GM21717 (cell line): ENCODE results near the gene ATG2B.
A peak's percentile ranks its signal among the peaks of the same experiment; 100 is the strongest.
"Not testable (repeated sequence)": the region's sequence is repeated elsewhere in the genome, so short reads cannot be mapped to it uniquely, and the experiment has no call there.

Experiments
- ATAC-seq: cut with Tn5 transposase; IDR thresholded peaks from one replicate; pipeline ENCODE4 v1.9.1; 2021; ENCODE audit warnings: mild to moderate bottlenecking, moderate library complexity; ENCODE audit not compliant: unreplicated experiment

The ATG2B gene

DNA sequence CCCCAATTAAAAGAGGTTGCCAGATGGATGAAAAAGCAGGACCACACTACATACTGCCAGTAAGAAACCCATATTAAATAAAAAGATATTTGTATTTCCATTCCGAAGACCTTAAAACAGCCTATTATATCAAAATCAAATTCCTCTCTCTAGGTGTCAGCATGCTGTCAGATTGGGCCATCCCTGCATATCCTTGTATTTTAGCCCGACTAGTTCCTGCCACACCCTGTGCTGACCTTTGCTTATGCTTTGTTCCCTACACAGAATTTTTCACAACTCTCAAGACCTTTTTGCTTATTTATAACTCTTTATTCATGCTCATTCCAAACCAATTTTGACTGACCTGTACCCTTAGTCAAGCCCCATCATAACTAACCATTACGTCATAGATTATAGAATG, 13.0 kb upstream of the ATG2B start:
- no peak for ATAC-seq

DNA sequence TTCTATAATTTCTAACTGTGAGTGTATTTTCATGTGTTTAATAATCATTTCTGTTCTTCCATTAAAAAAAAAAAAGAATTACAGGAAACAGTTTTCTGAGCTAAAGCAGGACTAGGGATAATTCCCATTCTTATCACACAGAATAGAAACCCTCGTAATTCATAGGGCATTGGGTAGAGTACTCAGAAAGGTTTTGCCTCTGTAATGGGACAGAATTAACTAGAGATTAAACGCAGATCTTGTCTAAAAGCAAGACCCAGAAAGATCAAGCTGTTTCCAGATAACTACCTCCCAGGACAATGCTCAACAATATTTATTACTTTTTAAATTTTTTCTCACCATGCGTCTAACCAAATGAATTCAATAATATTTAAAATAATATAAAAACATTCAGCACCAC, 10.4 kb upstream of the ATG2B start:
- ATAC-seq = no peak

DNA sequence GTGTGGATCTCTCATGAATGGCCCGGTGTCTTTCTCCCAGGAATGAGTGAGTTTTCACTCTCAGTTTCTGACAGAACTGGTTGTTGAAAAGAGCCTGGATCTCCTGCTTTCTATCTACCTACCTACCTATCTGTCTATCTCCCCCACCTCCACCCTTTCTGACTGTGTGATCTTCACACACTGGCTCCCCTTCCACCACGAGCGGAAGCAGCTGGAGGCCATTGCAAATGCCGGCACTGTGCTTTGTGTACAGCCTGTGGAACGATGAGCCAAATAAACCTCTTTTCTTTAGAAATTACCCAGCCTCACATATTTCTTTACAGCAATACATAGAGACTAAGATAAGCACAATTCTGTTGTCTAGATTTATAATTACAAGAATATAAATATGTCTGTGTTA, 7.4 kb upstream of the ATG2B start:
- ATAC-seq = no peak

DNA sequence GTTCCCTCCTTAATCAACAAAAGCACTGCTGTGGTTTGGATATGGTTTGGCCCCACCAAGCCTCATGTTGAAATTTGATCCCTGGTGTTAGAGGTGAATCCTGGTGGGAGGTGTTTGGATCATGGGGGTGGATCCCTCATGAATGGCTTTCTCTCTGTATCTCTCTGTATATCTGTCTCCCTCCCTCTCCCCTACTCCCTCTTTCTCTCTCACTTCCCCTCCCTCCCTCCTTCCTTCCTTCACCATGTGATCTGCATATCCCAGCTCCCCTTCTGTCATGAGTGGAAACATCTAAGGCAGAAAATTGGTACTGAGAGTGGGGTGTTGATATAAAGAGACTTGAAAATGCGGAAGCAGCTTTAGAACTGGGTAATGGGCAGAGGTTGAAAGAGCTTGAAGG, 5.4 kb upstream of the ATG2B start:
- ATAC-seq = no peak

DNA sequence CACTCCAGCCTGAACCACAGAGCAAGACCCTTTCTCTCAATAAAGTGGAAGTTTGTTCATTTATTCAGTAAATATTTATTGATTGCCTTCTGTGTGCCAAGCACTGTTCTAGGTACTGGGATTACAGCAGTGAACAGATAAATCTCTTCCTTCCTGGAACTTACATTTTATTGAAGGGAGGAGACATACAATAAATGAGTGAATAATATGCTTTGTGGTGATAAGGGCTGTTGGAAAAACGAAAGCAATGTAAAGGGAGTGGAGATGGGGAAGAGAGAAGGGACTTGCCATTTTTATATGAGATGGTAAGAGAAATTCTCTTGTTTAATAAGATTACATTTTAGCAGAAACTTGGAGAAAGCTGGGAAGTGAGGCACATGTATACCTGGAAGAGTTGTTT, 1.8 kb upstream of the ATG2B start:
- ATAC-seq = no peak

DNA sequence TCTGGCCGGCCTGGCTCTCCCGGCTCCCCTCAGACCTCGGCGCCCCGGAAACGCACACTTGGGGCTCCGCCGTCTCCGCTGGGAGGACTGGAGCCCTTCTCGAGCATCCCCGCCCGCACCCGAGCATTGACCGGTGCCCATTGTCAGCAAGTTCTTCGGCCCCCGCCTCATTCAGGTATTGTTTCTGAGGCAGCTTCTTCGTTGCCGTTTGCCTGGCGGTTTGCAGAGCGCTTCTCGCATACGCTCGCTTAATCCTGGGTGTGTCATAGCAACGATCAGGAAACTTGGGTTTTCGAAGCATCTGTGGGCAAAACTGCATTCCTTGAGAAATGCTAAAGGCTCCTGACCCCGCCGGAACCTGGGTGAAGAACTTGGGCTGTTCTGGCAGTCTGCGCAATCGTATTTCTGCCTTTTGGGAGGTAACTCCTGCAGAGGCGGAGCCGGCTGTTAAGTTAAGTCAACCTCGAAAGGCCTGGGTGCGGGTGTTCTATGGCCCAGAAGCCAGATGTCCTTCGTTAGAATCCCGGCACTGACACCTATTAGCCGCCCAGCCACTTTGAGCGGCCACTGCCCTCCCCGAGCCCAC, 703 bp upstream of the ATG2B start:
- peak; percentile 30 for ATAC-seq

DNA sequence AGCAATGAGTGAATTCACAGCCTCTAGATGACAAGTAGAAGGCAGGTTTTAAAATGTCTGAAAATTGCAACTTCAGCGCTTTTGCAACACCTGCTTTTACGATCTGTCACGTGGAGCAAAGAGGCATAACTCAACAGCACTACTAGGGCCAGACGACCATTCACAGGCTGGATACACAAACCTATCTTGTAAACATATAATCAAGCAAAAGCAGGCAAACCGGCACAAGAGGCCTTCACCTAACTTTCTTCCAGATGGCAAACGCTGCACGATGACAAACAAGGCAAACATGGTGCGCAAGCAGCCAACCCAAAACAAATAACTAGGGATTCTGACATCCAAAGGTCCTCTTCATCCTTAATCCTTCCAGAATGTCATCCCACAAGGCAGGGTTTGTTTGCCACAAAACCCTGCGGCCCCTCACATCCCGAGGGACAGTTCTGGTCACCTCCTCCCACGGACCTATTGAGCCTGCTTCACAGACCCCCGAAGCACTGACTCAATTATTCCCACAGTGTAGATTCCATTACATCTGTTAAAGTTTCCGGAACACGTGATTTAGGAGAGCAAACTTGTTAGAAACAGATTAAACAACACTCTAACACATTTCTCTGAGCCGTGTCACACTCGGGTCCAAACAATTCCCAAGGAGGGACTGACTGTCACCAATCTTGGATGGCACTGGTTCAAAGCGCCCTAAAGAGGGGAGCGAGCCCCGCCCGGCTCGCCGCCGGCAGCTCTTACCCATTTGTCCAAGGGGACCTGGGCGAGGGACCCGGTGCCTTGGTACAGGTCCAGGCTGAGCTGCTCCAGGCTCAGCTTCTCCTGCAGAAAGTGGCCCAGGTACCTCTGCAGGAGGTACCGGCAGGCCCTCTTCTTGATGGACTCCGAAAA, 823 bp downstream of the ATG2B start:
- ATAC-seq = peak; percentile 28

DNA sequence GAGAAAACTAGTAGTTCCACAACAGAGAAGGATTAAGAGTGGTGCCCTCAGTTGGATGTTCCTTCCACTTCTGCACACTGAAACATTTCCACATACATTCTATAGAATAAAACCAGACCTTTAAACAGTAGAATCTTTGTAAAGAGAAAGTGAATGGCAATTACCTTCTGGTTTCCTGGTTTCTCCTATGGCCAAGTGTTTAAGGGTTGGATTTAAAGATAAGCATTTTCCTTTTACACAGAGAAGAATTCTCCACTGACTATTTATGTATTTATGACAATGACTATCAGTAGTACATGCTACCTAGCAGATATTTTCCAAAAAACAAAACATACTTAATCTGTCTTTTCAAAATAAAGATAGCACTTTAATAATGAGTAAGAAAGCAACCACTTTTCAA, 3.2 kb downstream of the ATG2B start:
- ATAC-seq = no peak

DNA sequence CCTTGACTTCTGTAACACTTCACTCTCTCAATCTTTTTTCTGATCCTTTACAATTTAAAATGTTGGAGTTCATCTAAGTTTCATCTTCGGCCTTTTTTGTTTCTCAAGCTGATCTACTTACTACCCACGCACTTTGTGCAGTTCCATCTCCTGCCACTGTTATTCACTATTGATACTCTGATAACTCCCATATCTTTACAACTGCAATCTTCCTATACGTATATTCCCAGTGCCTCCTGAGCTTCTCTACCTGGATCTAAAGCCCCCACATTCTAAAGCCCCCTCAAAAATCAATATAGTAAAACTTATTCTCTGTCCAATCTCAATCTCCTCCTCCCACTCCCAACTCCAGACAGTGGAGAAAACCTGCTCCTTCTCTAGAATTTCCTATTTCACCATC, 5.9 kb downstream of the ATG2B start:
- no peak for ATAC-seq

DNA sequence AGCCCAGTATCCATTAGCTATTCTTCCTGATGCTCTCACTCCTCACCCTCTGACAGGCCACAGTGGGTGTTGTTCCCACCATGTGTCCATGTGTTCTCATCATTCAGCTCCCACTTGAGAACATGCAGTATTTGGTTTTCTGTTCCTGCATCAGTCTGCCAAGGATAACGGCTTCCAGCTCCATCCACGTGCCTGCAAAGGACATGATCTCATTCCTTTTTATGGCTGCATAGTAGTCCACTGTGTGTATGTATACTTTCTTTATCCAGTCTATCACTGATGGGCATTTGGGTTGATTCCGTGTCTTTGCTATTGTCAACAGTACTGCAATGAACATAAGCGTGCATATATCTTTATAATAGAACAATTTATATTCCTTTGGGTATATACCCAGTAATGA, 8.9 kb downstream of the ATG2B start:
- ATAC-seq = no peak

DNA sequence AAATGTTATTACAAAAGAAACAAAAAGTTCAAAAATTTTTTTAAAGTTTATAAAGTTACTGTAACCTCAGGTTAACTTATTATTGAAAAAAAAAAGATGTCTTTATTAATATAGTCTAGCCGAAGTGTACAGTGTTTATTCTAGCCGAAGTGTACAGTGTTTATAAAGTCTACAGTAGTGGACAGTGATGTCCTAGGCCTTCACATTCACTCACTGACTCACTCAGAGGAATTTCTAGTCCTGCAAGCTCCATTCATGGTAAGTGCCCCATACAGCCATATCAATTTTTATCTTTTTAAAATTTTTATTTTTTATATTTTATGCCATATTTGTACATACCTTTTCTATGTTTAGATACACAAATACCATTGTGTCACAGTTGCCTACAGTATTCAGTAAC, 10.4 kb downstream of the ATG2B start:
- no peak for ATAC-seq

DNA sequence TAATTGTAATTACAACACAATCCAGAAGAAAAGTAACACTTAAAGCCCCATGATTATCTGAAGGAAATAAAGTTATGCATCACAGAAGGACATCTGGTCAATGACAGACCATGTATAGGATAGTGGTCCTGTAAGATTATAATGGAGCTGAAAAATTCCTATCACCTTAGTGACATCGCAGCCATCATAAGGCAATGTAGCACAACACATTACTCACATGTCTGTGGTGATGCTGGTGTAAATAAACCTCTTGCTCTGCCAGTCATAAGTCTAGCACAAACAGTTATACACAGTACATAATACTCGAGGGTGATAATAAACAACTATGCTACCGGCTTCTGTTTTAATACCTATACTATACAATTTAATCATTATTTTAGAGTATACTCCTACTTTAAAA, 11.2 kb downstream of the ATG2B start:
- no peak for ATAC-seq

DNA sequence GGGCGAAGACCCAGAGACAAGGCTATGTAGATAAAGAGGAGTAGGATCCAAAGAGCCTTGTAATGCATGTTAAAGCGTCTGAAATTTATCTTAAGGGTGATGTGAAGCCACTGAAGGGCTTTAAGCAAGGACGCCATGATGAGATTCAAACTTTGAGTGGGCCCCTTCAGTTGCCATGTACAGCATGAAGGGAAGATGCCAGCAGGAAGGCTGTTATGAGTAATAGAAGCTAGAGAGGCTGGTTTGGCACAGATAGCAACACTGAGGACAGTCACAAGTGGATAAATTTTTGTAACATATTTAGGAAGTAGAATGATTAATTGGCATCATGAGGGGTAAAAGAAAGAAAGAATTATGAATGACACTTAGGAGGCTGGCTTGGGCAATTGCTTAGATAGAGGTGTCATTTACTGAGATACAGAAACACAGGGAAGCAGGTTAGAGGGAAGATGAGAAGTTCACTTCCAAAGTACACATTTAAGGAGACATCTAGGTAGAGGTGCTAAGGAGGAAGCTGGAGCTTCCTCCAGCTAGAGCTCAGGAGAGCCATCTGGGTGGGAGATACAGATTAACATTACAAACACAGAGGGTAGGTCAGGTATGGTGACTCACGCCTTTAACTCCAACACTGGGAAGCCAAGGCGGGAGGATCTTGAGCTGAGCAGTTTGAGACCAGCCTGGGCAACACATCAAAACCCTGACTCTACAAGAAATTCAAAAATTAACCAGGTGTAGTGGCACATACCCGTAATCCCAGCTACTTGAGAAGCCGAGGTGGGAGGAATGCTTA, 13.7 kb downstream of the ATG2B start:
- no peak for ATAC-seq

DNA sequence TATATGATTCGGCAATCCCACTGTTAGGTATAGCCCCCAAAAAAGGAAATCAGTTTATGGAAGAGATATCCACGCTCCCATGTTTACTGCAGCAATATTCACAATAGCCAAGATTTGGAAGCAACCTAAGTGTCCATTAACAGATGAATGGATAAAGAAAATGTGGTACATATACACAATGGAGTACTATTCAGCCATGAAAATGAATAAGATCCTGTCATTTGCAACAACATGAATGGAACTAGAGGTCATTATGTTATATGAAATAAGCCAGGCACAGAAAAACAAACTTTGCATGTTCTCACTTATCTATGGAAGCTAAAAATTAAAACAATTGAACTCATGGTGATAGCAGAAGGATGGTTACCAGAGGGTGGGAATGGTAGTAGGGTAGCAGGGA, 15.2 kb downstream of the ATG2B start:
- not testable (repeated sequence) for ATAC-seq

DNA sequence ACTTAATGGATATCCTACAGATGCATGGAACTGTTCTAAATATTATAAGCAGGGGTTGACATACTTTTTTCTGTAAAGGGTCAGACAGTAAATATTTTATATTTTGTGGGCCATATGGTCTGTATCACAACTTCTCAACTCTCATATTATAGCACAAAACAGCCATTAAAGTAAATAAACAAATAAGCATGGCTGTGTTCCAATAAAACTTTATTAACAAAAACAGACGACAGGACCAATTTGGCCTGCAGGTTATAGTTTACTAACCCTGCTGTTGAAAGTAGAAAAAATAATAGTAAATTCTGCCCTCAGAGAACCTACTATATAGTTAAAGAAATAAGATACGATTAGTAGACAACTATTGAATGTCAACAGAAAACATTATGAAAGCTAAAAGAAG, 17.5 kb downstream of the ATG2B start:
- no peak for ATAC-seq

DNA sequence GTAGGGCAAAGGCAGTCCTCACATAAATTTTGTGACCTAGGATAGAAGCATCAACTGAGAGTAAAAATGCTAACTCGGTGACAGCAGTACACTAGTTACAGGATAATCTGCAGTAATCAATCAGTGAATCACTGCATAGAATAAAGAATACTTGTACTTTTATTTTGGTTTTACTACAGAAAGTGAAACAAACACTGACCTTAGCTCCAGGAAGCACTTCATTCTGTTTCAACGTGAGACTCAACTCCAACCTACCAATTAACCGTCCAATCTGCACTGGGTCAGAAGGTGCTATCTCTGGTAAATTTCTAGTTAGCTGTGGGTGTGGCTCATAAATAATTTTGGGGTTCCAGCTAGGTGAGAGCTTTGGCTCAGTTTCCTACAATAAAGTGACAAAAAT, 21.8 kb downstream of the ATG2B start:
- ATAC-seq = no peak

DNA sequence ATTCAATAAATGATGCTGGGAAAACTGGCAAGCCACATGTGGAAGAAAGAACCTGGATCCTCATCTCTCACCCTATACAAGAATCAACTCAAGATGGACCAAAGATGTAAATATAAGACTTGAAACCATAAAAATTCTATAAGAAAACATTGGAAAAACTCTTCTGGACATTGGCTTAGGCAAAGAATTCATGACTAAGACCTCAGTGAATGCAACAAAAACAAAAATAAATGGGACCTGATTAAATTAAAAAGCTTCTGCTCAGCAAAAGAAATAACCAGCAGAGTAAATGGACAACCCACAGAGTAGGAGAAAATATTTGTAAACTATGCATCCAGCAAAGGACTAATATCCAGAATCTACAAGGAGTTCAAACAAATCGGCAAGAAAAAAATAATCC, 24.6 kb downstream of the ATG2B start:
- no peak for ATAC-seq

DNA sequence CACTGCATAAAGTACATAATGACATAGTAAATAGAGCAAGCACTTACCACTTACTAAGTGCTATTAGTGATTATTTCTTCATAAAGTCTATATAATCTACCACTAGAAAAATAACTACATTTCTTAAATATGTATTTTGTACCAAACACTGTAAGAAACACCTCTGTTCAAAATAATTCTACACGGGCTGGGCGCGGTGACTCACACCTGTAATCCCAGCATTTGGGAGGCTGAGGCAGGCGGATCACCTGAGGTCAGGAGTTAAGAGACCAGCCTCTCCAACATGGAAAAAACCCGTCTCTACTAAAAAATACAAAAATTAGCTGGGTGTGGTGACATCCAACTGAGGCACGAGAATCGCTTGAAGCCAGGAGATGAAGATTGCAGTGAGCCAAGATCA, 38.9 kb downstream of the ATG2B start:
- no peak for ATAC-seq

DNA sequence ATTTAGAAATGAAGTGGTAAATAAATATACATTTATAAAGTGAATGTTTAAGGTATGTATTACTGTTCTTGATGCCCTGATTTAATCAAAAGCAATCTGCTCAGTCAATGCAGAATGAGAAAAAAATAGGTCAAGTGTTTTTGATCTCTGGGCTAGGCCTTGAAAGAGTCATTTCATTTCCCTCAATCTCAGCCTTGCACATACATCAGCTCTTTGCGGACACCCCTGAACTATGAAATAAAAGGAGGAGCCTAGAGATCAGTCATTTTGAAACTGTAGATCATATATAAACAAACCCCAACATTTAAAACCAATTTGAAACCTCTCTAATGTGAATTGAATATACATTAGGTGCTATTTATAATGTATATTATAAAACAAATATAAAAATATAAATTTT, 42.5 kb downstream of the ATG2B start:
- no peak for ATAC-seq

DNA sequence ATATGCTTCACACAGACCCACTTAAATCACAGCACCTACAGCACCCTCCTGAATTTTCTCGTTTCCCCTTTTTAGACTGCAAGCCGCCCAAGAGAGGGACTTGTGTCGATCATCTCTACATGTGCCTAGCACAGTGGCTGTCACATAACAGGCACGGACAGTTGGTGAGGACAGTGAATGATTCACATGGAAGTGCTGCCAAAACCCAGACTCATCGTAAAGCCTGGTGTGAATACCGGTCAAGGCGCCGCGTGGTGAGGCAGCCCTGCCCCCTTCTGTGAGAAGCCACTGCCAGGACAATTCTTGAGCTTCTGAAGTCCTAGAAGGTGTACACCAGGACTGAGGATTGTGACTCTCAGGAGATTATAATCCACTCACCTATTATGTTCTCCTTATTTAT, 44.3 kb downstream of the ATG2B start:
- ATAC-seq = no peak

DNA sequence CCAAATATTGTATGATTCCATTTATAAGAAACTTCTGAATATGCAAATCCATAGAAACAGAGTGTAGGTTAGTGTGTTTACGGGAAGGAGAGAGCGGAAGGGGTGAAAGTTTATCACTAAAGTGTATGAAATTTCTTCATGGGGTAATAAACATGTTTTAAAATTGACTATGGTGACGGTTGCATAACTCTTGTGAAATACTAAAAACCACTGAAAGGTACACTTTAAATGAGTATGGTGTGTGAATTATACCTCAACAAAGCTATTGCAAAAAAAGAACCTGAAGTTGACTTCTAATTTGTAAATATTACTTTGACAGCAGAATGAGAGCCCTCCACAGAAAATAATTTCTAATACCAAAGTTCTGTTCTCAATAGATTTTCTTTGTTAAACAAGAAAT, 47.1 kb downstream of the ATG2B start:
- ATAC-seq = no peak

DNA sequence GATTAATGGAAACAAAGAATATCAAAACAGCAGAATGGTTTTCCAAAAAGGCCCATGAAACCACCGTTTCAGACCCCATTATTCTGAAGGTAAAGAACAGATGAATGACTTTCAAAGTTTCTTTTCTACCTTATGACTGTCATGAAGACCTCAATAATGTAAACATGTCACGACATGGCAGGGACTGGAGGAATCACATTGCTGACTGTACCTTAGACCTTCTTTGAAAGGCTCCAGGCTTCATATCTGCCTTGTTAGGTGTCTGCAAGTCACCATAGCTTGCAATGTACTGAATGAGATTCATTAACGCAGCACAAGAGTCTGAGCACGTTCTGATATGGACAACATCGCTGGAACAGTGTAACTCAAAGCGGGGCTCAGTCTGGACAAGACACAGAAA, 52.2 kb downstream of the ATG2B start:
- no peak for ATAC-seq
